HepG2 (cell line): ENCODE measurements around the gene CSDE1. TPM values are rescaled to one million over a fixed set of nuclear protein-coding genes. Genes with fewer than 3 reads are reported as not detected.

Source experiments
- ATAC-seq: fragments of 200-7000 bp; cut with Tn5 transposase; 3 replicates; pipeline ENCODE4 v1.9.1; 2020; ENCODE audit warnings: mild to moderate bottlenecking, moderate library complexity
- BruUV-seq: library from RNA; stranded (reverse); fragments of 400-500 nt; replicated peaks from 2 replicates; lab custom pipeline; 2021; lab: Mats Ljungman, UMichigan
- CTCF ChIA-PET: fragments of 300-600 bp; formaldehyde crosslinking; extraction: SDS; loops from one replicate; lab custom pipeline; 2021; ENCODE audit warnings: low total read pairs, inconsistent platforms, low intra/inter-chr PET ratio; lab: Yijun Ruan, JAX
- POLR2A ChIA-PET: fragments of 350-600 bp; sonication (Branson Sonifier 250); formaldehyde crosslinking; loops from one replicate; lab custom pipeline; 2020; ENCODE audit warnings: antibody characterized with exemption, inconsistent platforms; lab: Yijun Ruan, JAX
- DNase-seq: peaks from one replicate; pipeline ENCODE4 v3.0.0-alpha.2; 2015; ENCODE audit warnings: low spot score
- FAIRE-seq: peaks from 3 replicates; lab custom pipeline; 2011; peaks lifted over from hg19 to GRCh38; lab: Jason Lieb, UNC
- H2AFZ ChIP-seq: one replicate; pipeline ENCODE4 v1.6.1; 2011; ENCODE audit warnings: low read length, inconsistent platforms
- H3K27ac ChIP-seq: fragments of 300-600 bp; 3 replicates; pipeline ENCODE4 v1.8.0; 2011; ENCODE audit warnings: mixed run types, mild to moderate bottlenecking, mixed read lengths, low read length, inconsistent platforms; ENCODE audit not compliant: insufficient read depth; ENCODE audit errors: extremely low read length
- H3K27me3 ChIP-seq, 2 experiments: fragments of 200-600 bp in 1 of 2; 2 replicates in 1 of 2; 3 replicates in 1 of 2; pipeline versions ENCODE4 v1.6.0 to v1.8.0; 2011; ENCODE audit warnings: low read length in 2 of 2, mild to moderate bottlenecking in 2 of 2, moderate library complexity in 2 of 2, inconsistent platforms in 1 of 2; ENCODE audit not compliant: insufficient read depth in 2 of 2, control insufficient read depth in 1 of 2
- H3K36me3 ChIP-seq, 2 experiments: fragments of 200-600 bp in 1 of 2; replicated peaks in 1 of 2; 2 replicates in 1 of 2; 3 replicates in 1 of 2; pipeline versions ENCODE4 v1.5.1 to v1.8.0; 2011; ENCODE audit warnings: low read length in 2 of 2, inconsistent platforms in 1 of 2; ENCODE audit not compliant: insufficient read depth in 2 of 2, control insufficient read depth in 1 of 2
- H3K4me1 ChIP-seq: 2 replicates; pipeline ENCODE4 v1.5.1; 2012; ENCODE audit warnings: low read length, inconsistent platforms; ENCODE audit not compliant: insufficient read depth
- H3K4me2 ChIP-seq: 2 replicates; pipeline ENCODE4 v1.6.0; 2011; ENCODE audit warnings: low read depth, low read length, inconsistent platforms
- H3K4me3 ChIP-seq, 3 experiments: fragments of 200-600 bp in 1 of 3; sonication (generic), shearing (Covaris generic) in 1 of 3; replicated peaks in 1 of 3; 2 replicates each; pipeline ENCODE4 v1.5.1; 2011 to 2016; ENCODE audit warnings: low read length in 3 of 3, inconsistent platforms in 2 of 3, low read depth in 2 of 3, mild to moderate bottlenecking in 2 of 3, control low read depth in 1 of 3, mixed read lengths in 1 of 3; ENCODE audit not compliant: insufficient read depth in 1 of 3
- H3K79me2 ChIP-seq: one replicate; pipeline ENCODE4 v1.6.1; 2011; ENCODE audit warnings: low read length, inconsistent platforms; ENCODE audit not compliant: insufficient read depth
- H3K9ac ChIP-seq: 2 replicates; pipeline ENCODE4 v1.6.0; 2011; ENCODE audit warnings: mild to moderate bottlenecking, low read depth, low read length, inconsistent platforms; ENCODE audit not compliant: insufficient read depth
- H3K9me3 ChIP-seq: 2 replicates; pipeline ENCODE4 v1.5.1; 2012; ENCODE audit warnings: mild to moderate bottlenecking, low read length
- H4K20me1 ChIP-seq: 2 replicates; pipeline ENCODE4 v1.6.0; 2011; ENCODE audit warnings: inconsistent platforms, mild to moderate bottlenecking, low read length, moderate library complexity; ENCODE audit not compliant: insufficient read depth
- ARNT ChIP-seq: fragments of 450-650 bp; IDR thresholded peaks from 2 replicates; pipeline ENCODE4 v1.6.1; 2017
- ATM ChIP-seq: fragments of 450-650 bp; IDR thresholded peaks from 2 replicates; pipeline ENCODE4 v1.7.1; 2017; ENCODE audit warnings: mild to moderate bottlenecking, borderline replicate concordance
- FOXO1 ChIP-seq: sonication (generic); formaldehyde crosslinking; IDR thresholded peaks from 2 replicates; pipeline ENCODE4 v1.4.0; 2020; ENCODE audit warnings: missing genetic modification reagents
- GABPB1 ChIP-seq: IDR thresholded peaks from 2 replicates; pipeline ENCODE4 v1.6.1; 2016; ENCODE audit warnings: mild to moderate bottlenecking, missing genetic modification reagents, moderate library complexity, missing compliant biosample characterization
- KDM4B ChIP-seq: sonication (generic); formaldehyde crosslinking; IDR thresholded peaks from 2 replicates; pipeline ENCODE4 v1.4.0; 2020; ENCODE audit warnings: missing genetic modification reagents
- MATR3 ChIP-seq: sonication (generic); formaldehyde crosslinking; IDR thresholded peaks from 2 replicates; pipeline ENCODE4 v1.4.0; 2020; ENCODE audit warnings: missing genetic modification reagents
- NCOA2 ChIP-seq: sonication (generic); formaldehyde crosslinking; IDR thresholded peaks from 2 replicates; pipeline ENCODE4 v1.8.0; 2022; ENCODE audit warnings: inconsistent platforms
- NFIB ChIP-seq: sonication (generic); formaldehyde crosslinking; IDR thresholded peaks from 2 replicates; pipeline ENCODE4 v1.9.0; 2021; ENCODE audit warnings: missing genetic modification reagents, mild to moderate bottlenecking, borderline replicate concordance
- SOX6 ChIP-seq, 2 experiments: fragments of 450-650 bp in 1 of 2; sonication (generic) in 1 of 2; formaldehyde crosslinking in 1 of 2; IDR thresholded peaks; 2 replicates each; pipeline versions ENCODE4 v1.4.0 to v1.6.1; 2017 to 2020; ENCODE audit warnings: antibody characterized with exemption in 1 of 2, mild to moderate bottlenecking in 1 of 2, missing genetic modification reagents in 1 of 2
- ZNF20 ChIP-seq: sonication (generic); formaldehyde crosslinking; IDR thresholded peaks from 2 replicates; pipeline ENCODE4 v1.4.0; 2020; ENCODE audit warnings: mild to moderate bottlenecking, moderate library complexity, missing genetic modification reagents
- ZNF3 ChIP-seq: IDR thresholded peaks from 2 replicates; pipeline ENCODE4 v1.7.0; 2017; ENCODE audit warnings: inconsistent platforms
- ZNF616 ChIP-seq: sonication (generic); formaldehyde crosslinking; IDR thresholded peaks from 2 replicates; pipeline ENCODE4 v1.5.0; 2020; ENCODE audit warnings: low read depth, mild to moderate bottlenecking, missing genetic modification reagents
- ZNF790 ChIP-seq: sonication (generic); formaldehyde crosslinking; IDR thresholded peaks from 2 replicates; pipeline ENCODE4 v1.8.0; 2022; ENCODE audit warnings: missing genetic modification reagents, mild to moderate bottlenecking, borderline replicate concordance
- WGBS: methylation state at CpG from one replicate; pipeline ENCODE4 v1.1.6; 2017; ENCODE audit warnings: low lambda C conversion rate; 5-methylcytosine and 5-hydroxymethylcytosine counted together
- in situ Hi-C: cut with HindIII; loops from 2 replicates; pipeline ENCODE4 v1.10.0; 2017; ENCODE audit warnings: low pct_unique_long_range_greater_than_20kb; ENCODE audit not compliant: extremely low pct_ligation_motif_present
- intact Hi-C: fragments of 100-400 bp; cut with micrococcal nuclease; formaldehyde crosslinking; loops from one replicate; pipeline ENCODE4 v1.10.0; 2022; ENCODE audit not compliant: unreplicated experiment
- polyA plus RNA-seq, 8 experiments: library from polyadenylated mRNA; depleted of rRNA in 3 of 8; stranded (reverse) in 7 of 8; unstranded in 1 of 8; fragments of >200 nt; fragmentation: Illumina TruSeq in 4 of 8; extraction: Trizol in 4 of 8; gene quantifications; 2 replicates each; pipeline versions ENCODE4 v1.2.1 to v1.2.3, GENCODE V29; 2011 to 2016; ENCODE audit warnings: low read depth in 4 of 8, missing spikeins in 1 of 8, mixed read lengths in 1 of 8; ENCODE audit not compliant: insufficient read depth in 1 of 8
- total RNA-seq, 5 experiments: library from RNA; depleted of rRNA; stranded (reverse); fragments of >200 nt; fragmentation: Illumina TruSeq; extraction: Trizol; gene quantifications; 2 replicates each; pipeline ENCODE4 v1.2.3, GENCODE V29; 2016; ENCODE audit warnings: low read depth in 1 of 5
- TF ChIP-seq, protein P1 (sequence below): sonication (generic); formaldehyde crosslinking; IDR thresholded peaks from 2 replicates; pipeline ENCODE4 v1.5.0; 2020; ENCODE audit warnings: mild to moderate bottlenecking, missing genetic modification reagents, borderline replicate concordance

Gene CSDE1
- total and polyA plus RNA-seq, 2 of the 13 experiments (the other 11 are each of a cell fraction or from before 2014, with no cell fraction given), result 150 to 313 TPM

DNA sequence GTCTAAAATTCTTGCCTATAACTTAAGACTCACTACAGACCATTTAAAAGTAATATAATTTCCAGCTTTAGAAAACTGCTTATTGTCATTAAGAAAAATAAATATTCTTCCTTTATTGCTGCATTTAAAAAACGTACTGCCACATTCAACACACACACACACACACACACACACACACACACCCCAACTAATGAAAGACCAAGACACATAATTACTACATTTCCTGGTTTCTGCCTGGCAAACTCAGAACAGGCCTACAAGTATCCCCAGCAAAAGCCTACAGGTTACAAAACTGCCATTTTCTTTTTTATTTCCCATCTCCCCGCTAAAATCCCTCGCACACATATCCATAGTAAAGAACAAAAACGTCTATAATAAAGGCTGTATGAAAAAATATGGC, 89.4 kb downstream of the CSDE1 start (continued):
- TF ChIP-seq GABPB1 (CRISPR knock-in tag) (no peak), KDM4B (no peak), ZNF3 (CRISPR knock-in tag) (no peak), ATM (no peak), ARNT (no peak)

DNA sequence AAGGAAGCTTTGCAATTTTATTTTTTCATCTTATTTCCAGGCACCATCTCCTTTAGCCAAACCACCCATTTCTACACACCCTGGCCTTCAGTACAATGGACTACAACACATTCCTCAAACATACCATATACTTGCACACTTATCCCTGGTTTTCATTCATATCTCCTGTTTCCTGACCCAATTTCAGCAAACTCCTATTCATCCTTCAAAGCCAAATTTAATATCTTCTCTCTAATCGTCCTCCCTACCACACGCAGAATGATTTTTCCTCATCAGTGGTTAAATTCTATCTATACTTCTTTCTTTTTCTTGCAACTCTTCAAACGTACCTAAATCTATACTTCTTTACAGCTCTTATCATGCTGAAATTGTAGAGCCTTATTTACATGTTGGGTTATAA, 90.8 kb downstream of the CSDE1 start:
- no peak overlapping the region for H3K4me3 ChIP-seq
- DNase-seq, result no peak
- in situ Hi-C loops (no loop called here), intact Hi-C loops (no loop called here)
- no peaks in the 10 kb centered on the region for H4K20me1 ChIP-seq
- ChIA-PET CTCF (no interaction called here), POLR2A (no interaction called here)
- peaks cover 0 to 19% of the 10 kb centered on the region in 2 experiments; a peak in 1 of 5 replicates for H3K27me3 ChIP-seq
- WGBS, result 31% methylated on average over 3 of the region's 3 CpGs
- H3K27ac ChIP-seq, result no peak overlapping the region
- BruUV-seq, result no TSS peak
- H2AFZ ChIP-seq, result no peak overlapping the region
- no peaks in the 10 kb centered on the region for H3K36me3 ChIP-seq
- no peaks in the 10 kb centered on the region for H3K79me2 ChIP-seq
- H3K4me1 ChIP-seq, result peaks cover 17% of the 10 kb centered on the region
- no peak for FAIRE-seq
- H3K9ac ChIP-seq, result no peak overlapping the region
- H3K4me2 ChIP-seq, result no peak overlapping the region
- no peaks in the 10 kb centered on the region for H3K9me3 ChIP-seq
- no peak for ATAC-seq
- TF ChIP-seq MATR3 (CRISPR knock-in tag) (no peak), ZNF790 (CRISPR knock-in tag) (no peak), NCOA2 (CRISPR knock-in tag) (no peak), SOX6 (IDR thresholded peaks at IDR 0.05) (no peak), SOX6 (CRISPR knock-in tag; IDR thresholded peaks at IDR 0.05) (no peak), ZNF616 (CRISPR knock-in tag) (no peak), ZNF20 (CRISPR knock-in tag) (no peak), FOXO1 (CRISPR knock-in tag) (no peak), NFIB (CRISPR knock-in tag) (no peak)
- TF ChIP-seq, protein P1, sequence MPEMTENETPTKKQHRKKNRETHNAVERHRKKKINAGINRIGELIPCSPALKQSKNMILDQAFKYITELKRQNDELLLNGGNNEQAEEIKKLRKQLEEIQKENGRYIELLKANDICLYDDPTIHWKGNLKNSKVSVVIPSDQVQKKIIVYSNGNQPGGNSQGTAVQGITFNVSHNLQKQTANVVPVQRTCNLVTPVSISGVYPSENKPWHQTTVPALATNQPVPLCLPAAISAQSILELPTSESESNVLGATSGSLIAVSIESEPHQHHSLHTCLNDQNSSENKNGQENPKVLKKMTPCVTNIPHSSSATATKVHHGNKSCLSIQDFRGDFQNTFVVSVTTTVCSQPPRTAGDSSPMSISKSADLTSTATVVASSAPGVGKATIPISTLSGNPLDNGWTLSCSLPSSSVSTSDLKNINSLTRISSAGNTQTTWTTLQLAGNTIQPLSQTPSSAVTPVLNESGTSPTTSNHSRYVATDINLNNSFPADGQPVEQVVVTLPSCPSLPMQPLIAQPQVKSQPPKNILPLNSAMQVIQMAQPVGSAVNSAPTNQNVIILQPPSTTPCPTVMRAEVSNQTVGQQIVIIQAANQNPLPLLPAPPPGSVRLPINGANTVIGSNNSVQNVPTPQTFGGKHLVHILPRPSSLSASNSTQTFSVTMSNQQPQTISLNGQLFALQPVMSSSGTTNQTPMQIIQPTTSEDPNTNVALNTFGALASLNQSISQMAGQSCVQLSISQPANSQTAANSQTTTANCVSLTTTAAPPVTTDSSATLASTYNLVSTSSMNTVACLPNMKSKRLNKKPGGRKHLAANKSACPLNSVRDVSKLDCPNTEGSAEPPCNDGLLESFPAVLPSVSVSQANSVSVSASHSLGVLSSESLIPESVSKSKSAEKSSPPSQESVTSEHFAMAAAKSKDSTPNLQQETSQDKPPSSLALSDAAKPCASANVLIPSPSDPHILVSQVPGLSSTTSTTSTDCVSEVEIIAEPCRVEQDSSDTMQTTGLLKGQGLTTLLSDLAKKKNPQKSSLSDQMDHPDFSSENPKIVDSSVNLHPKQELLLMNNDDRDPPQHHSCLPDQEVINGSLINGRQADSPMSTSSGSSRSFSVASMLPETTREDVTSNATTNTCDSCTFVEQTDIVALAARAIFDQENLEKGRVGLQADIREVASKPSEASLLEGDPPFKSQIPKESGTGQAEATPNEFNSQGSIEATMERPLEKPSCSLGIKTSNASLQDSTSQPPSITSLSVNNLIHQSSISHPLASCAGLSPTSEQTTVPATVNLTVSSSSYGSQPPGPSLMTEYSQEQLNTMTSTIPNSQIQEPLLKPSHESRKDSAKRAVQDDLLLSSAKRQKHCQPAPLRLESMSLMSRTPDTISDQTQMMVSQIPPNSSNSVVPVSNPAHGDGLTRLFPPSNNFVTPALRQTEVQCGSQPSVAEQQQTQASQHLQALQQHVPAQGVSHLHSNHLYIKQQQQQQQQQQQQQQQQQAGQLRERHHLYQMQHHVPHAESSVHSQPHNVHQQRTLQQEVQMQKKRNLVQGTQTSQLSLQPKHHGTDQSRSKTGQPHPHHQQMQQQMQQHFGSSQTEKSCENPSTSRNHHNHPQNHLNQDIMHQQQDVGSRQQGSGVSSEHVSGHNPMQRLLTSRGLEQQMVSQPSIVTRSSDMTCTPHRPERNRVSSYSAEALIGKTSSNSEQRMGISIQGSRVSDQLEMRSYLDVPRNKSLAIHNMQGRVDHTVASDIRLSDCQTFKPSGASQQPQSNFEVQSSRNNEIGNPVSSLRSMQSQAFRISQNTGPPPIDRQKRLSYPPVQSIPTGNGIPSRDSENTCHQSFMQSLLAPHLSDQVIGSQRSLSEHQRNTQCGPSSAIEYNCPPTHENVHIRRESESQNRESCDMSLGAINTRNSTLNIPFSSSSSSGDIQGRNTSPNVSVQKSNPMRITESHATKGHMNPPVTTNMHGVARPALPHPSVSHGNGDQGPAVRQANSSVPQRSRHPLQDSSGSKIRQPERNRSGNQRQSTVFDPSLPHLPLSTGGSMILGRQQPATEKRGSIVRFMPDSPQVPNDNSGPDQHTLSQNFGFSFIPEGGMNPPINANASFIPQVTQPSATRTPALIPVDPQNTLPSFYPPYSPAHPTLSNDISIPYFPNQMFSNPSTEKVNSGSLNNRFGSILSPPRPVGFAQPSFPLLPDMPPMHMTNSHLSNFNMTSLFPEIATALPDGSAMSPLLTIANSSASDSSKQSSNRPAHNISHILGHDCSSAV (CRISPR knock-in tag), result no peak
